ENCODE data around the gene SOCS6. TPM values are rescaled to one million over a fixed set of nuclear protein-coding genes. Genes with fewer than 3 reads are reported as not detected.

Gene SOCS6
- total RNA-seq, 2 donors from 2014 or later: 1.7 to 2.0 TPM

- DNase-seq: peak; percentile 10 to 17
- Mint-ChIP-seq H3K4me3 (no peak overlapping the region), H3K9me3 (no peaks in the 10 kb centered on the region), H3K27ac (no peak overlapping the region), H3K4me1 (ENCODE audit: low read depth) (peaks cover 13% of the 10 kb centered on the region), H3K36me3 (ENCODE audit: insufficient read depth in 2 of 2) (no peaks in the 10 kb centered on the region), H3K27me3 (ENCODE audit: low read depth) (peaks cover 22% of the 10 kb centered on the region)
- ATAC-seq (replicated peaks in 1 of 2): peak; percentile 68 to 76
Observed at GRCh38 chr18:70293166-70293565, 4.3 kb downstream of the SOCS6 start.

GRCh38 chr18:70294471-70295191 is 5.8 kb downstream of the SOCS6 start:
- DNase-seq (no peak), ATAC-seq (replicated peaks in 1 of 2) (no peak)
- no peak overlapping the region for H3K27ac Mint-ChIP-seq
- no peaks in the 10 kb centered on the region for H3K36me3 Mint-ChIP-seq (ENCODE audit: insufficient read depth in 2 of 2)
- H3K9me3 Mint-ChIP-seq: no peaks in the 10 kb centered on the region
- peaks cover 22% of the 10 kb centered on the region for H3K27me3 Mint-ChIP-seq (ENCODE audit: low read depth)
- H3K4me1 Mint-ChIP-seq (ENCODE audit: low read depth): peaks cover 13% of the 10 kb centered on the region
- no peak overlapping the region for H3K4me3 Mint-ChIP-seq

- Mint-ChIP-seq H3K27me3 (ENCODE audit: low read depth) (peaks cover 21% of the 10 kb centered on the region), H3K27ac (no peak overlapping the region), H3K4me3 (no peak overlapping the region), H3K4me1 (ENCODE audit: low read depth) (peaks cover 13% of the 10 kb centered on the region), H3K9me3 (no peaks in the 10 kb centered on the region), H3K36me3 (ENCODE audit: insufficient read depth in 2 of 2) (no peaks in the 10 kb centered on the region)
- ATAC-seq (replicated peaks in 1 of 2) (no peak), DNase-seq (no peak)
Observed at GRCh38 chr18:70295192-70296188, 6.6 kb downstream of the SOCS6 start.

- peaks cover 13% of the 10 kb centered on the region for H3K4me1 Mint-ChIP-seq (ENCODE audit: low read depth)
- H3K4me3 Mint-ChIP-seq: no peak overlapping the region
- H3K27me3 Mint-ChIP-seq (ENCODE audit: low read depth): peaks cover 13% of the 10 kb centered on the region
- H3K9me3 Mint-ChIP-seq: no peaks in the 10 kb centered on the region
- DNase-seq (no peak), ATAC-seq (replicated peaks in 1 of 2) (no peak)
- H3K36me3 Mint-ChIP-seq (ENCODE audit: insufficient read depth in 2 of 2): no peaks in the 10 kb centered on the region
- H3K27ac Mint-ChIP-seq: no peak overlapping the region
Observed at GRCh38 chr18:70296289-70296688, 7.4 kb downstream of the SOCS6 start.

- no peak for ATAC-seq (replicated peaks in 1 of 2)
- no peak for DNase-seq
- Mint-ChIP-seq H3K27ac (no peak overlapping the region), H3K4me1 (ENCODE audit: low read depth) (peaks cover 13% of the 10 kb centered on the region), H3K9me3 (no peaks in the 10 kb centered on the region), H3K36me3 (ENCODE audit: insufficient read depth in 2 of 2) (no peaks in the 10 kb centered on the region), H3K27me3 (ENCODE audit: low read depth) (peaks cover 12% of the 10 kb centered on the region), H3K4me3 (no peak overlapping the region)
Observed at GRCh38 chr18:70296781-70297180, 7.9 kb downstream of the SOCS6 start.

GRCh38 chr18:70299393-70299792 is 10.5 kb downstream of the SOCS6 start:
- Mint-ChIP-seq H3K27me3 (ENCODE audit: low read depth) (no peaks in the 10 kb centered on the region), H3K27ac (no peak overlapping the region), H3K9me3 (no peaks in the 10 kb centered on the region), H3K4me1 (ENCODE audit: low read depth) (no peaks in the 10 kb centered on the region), H3K36me3 (ENCODE audit: insufficient read depth in 2 of 2) (no peaks in the 10 kb centered on the region), H3K4me3 (no peak overlapping the region)
- no peak for ATAC-seq (replicated peaks in 1 of 2)
- no peak for DNase-seq

GRCh38 chr18:70301667-70302066 is 12.8 kb downstream of the SOCS6 start:
- H3K9me3 Mint-ChIP-seq: no peaks in the 10 kb centered on the region
- DNase-seq (no peak), ATAC-seq (replicated peaks in 1 of 2) (no peak)
- no peak overlapping the region for H3K27ac Mint-ChIP-seq
- no peaks in the 10 kb centered on the region for H3K36me3 Mint-ChIP-seq (ENCODE audit: insufficient read depth in 2 of 2)
- no peaks in the 10 kb centered on the region for H3K4me1 Mint-ChIP-seq (ENCODE audit: low read depth)
- H3K4me3 Mint-ChIP-seq: no peak overlapping the region
- H3K27me3 Mint-ChIP-seq (ENCODE audit: low read depth): no peaks in the 10 kb centered on the region

GRCh38 chr18:70308555-70309294 is 19.9 kb downstream of the SOCS6 start:
- no peak overlapping the region for H3K27ac Mint-ChIP-seq
- no peaks in the 10 kb centered on the region for H3K4me1 Mint-ChIP-seq (ENCODE audit: low read depth)
- no peaks in the 10 kb centered on the region for H3K36me3 Mint-ChIP-seq (ENCODE audit: insufficient read depth in 2 of 2)
- no peak overlapping the region for H3K4me3 Mint-ChIP-seq
- no peaks in the 10 kb centered on the region for H3K27me3 Mint-ChIP-seq (ENCODE audit: low read depth)
- H3K9me3 Mint-ChIP-seq: no peaks in the 10 kb centered on the region
- ATAC-seq (replicated peaks in 1 of 2) (no peak), DNase-seq (no peak)

GRCh38 chr18:70310560-70311320 is 21.9 kb downstream of the SOCS6 start:
- Mint-ChIP-seq H3K4me1 (ENCODE audit: low read depth) (no peaks in the 10 kb centered on the region), H3K36me3 (ENCODE audit: insufficient read depth in 2 of 2) (no peaks in the 10 kb centered on the region), H3K9me3 (no peaks in the 10 kb centered on the region), H3K4me3 (no peak overlapping the region), H3K27me3 (ENCODE audit: low read depth) (no peaks in the 10 kb centered on the region), H3K27ac (no peak overlapping the region)
- ATAC-seq (replicated peaks in 1 of 2) (no peak), DNase-seq (no peak)

- no peak overlapping the region for H3K4me3 Mint-ChIP-seq
- H3K27ac Mint-ChIP-seq: no peak overlapping the region
- no peaks in the 10 kb centered on the region for H3K4me1 Mint-ChIP-seq (ENCODE audit: low read depth)
- no peak for ATAC-seq (replicated peaks in 1 of 2)
- no peaks in the 10 kb centered on the region for H3K36me3 Mint-ChIP-seq (ENCODE audit: insufficient read depth in 2 of 2)
- no peaks in the 10 kb centered on the region for H3K9me3 Mint-ChIP-seq
- DNase-seq: no peak
- H3K27me3 Mint-ChIP-seq (ENCODE audit: low read depth): no peaks in the 10 kb centered on the region
Observed at GRCh38 chr18:70311726-70312125, 22.9 kb downstream of the SOCS6 start.

- Mint-ChIP-seq H3K27me3 (ENCODE audit: low read depth) (no peaks in the 10 kb centered on the region), H3K4me3 (no peak overlapping the region), H3K4me1 (ENCODE audit: low read depth) (no peaks in the 10 kb centered on the region), H3K9me3 (no peaks in the 10 kb centered on the region), H3K36me3 (ENCODE audit: insufficient read depth in 2 of 2) (no peaks in the 10 kb centered on the region), H3K27ac (no peak overlapping the region)
- no peak for DNase-seq
- no peak for ATAC-seq (replicated peaks in 1 of 2)
Observed at GRCh38 chr18:70313640-70314039, 24.8 kb downstream of the SOCS6 start.

- no peaks in the 10 kb centered on the region for H3K4me1 Mint-ChIP-seq (ENCODE audit: low read depth)
- no peak for ATAC-seq (replicated peaks in 1 of 2)
- no peak overlapping the region for H3K4me3 Mint-ChIP-seq
Observed at GRCh38 chr18:70314151-70314782, 25.4 kb downstream of the SOCS6 start.

More at GRCh38 chr18:70314151-70314782, 25.4 kb downstream of the SOCS6 start:
- Mint-ChIP-seq H3K36me3 (ENCODE audit: insufficient read depth in 2 of 2) (no peaks in the 10 kb centered on the region), H3K27me3 (ENCODE audit: low read depth) (no peaks in the 10 kb centered on the region), H3K9me3 (no peaks in the 10 kb centered on the region), H3K27ac (no peak overlapping the region)
- DNase-seq: no peak

All from activated T-cell treated with anti-CD3 and anti-CD28 coated beads, Interleukin-2, amount 50 U/mL, for 72 hours (primary cell).